Panc1 (cell line): ENCODE measurements around the gene KAZN. TPM values are rescaled to one million over a fixed set of nuclear protein-coding genes. Genes with fewer than 3 reads are reported as not detected.

Experiments used
- ATAC-seq: fragments of 200-7000 bp; cut with Tn5 transposase; 2 replicates; pipeline ENCODE4 v1.9.1; 2020; ENCODE audit warnings: mild to moderate bottlenecking, moderate library complexity
- BruUV-seq: library from RNA; stranded (reverse); fragments of 400-500 nt; replicated peaks from 2 replicates; lab custom pipeline; 2021; lab: Mats Ljungman, UMichigan
- CTCF ChIA-PET: fragments of 300-600 bp; sonication (Branson Sonifier 250); formaldehyde crosslinking; loops from one replicate; lab custom pipeline; 2022; ENCODE audit warnings: antibody characterized with exemption; lab: Charles Lee
- POLR2A ChIA-PET: fragments of 300-600 bp; sonication (Branson Sonifier 250); formaldehyde crosslinking; loops from one replicate; lab custom pipeline; 2022; ENCODE audit warnings: antibody characterized with exemption; lab: Charles Lee
- DNase-seq: peaks from one replicate; pipeline ENCODE4 v3.0.0-alpha.2; 2010; ENCODE audit warnings: low read depth, low spot score
- H3K27ac ChIP-seq: 2 replicates; pipeline ENCODE4 v1.5.1; 2011; ENCODE audit warnings: mild to moderate bottlenecking, low read length, inconsistent platforms
- H3K27me3 ChIP-seq: fragments of 200-500 bp; sonication (Bioruptor generic); 2 replicates; pipeline ENCODE4 v1.6.0; 2014; ENCODE audit warnings: low read length, inconsistent platforms; ENCODE audit not compliant: control insufficient read depth, insufficient read depth
- H3K36me3 ChIP-seq: fragments of 200-500 bp; sonication (Bioruptor generic); 2 replicates; pipeline ENCODE4 v1.5.1; 2014; ENCODE audit warnings: inconsistent platforms, mild to moderate bottlenecking, low read length, moderate library complexity; ENCODE audit not compliant: control insufficient read depth, insufficient read depth
- H3K4me1 ChIP-seq: 2 replicates; pipeline ENCODE4 v1.5.1; 2011; ENCODE audit warnings: inconsistent platforms, mild to moderate bottlenecking, low read length, moderate library complexity; ENCODE audit not compliant: control insufficient read depth, insufficient read depth
- H3K4me3 ChIP-seq, 2 experiments: 2 replicates each; pipeline ENCODE4 v1.5.1; 2011 to 2012; ENCODE audit warnings: low read depth in 2 of 2, low read length in 2 of 2, mild to moderate bottlenecking in 2 of 2, inconsistent platforms in 1 of 2, moderate library complexity in 1 of 2
- H3K9me3 ChIP-seq: fragments of 200-500 bp; sonication (Bioruptor generic); 2 replicates; pipeline ENCODE4 v1.5.1; 2014; ENCODE audit warnings: low read depth, mild to moderate bottlenecking, inconsistent platforms, low read length, moderate library complexity; ENCODE audit not compliant: control insufficient read depth, insufficient read depth
- POLR2AphosphoS5 ChIP-seq: IDR thresholded peaks from 2 replicates; pipeline ENCODE4 v1.6.1; 2012; ENCODE audit warnings: mild to moderate bottlenecking, low read depth, low read length, moderate library complexity
- SIN3A ChIP-seq: IDR thresholded peaks from 2 replicates; pipeline ENCODE4 v1.6.1; 2012; ENCODE audit warnings: low read depth, mild to moderate bottlenecking, low read length, moderate library complexity, borderline replicate concordance; ENCODE audit not compliant: insufficient read depth
- TCF7L2 ChIP-seq: IDR thresholded peaks from 2 replicates; pipeline ENCODE4 v1.6.1; 2011; ENCODE audit warnings: mild to moderate bottlenecking, low read depth, low read length, inconsistent platforms
- in situ Hi-C: cut with HindIII; loops from 2 replicates; pipeline ENCODE4 v1.10.0; 2016; ENCODE audit warnings: low sequenced_read_pairs, low pct_unique_long_range_greater_than_20kb
- intact Hi-C: fragments of 100-400 bp; cut with micrococcal nuclease; formaldehyde crosslinking; loops from one replicate; pipeline ENCODE4 v1.10.0; 2022; ENCODE audit not compliant: unreplicated experiment
- total RNA-seq: library from RNA; stranded (reverse); gene quantifications from one replicate; pipeline ENCODE4 v1.2.1, GENCODE V29; 2021; ENCODE audit not compliant: unreplicated experiment
- TF ChIP-seq, protein P1 (sequence below), 2 experiments: IDR thresholded peaks; 2 replicates each; pipeline ENCODE4 v1.6.1; 2011 to 2012; ENCODE audit warnings: low read depth in 2 of 2, control low read depth in 1 of 2, low read length in 1 of 2, mild to moderate bottlenecking in 1 of 2, moderate library complexity in 1 of 2; ENCODE audit not compliant: insufficient read depth in 1 of 2
- TF ChIP-seq, protein P2 (sequence below): fragments of 450-650 bp; IDR thresholded peaks from 2 replicates; pipeline ENCODE4 v1.5.1; 2017; ENCODE audit warnings: mild to moderate bottlenecking

KAZN gene
- total RNA-seq, 1 experiment from 2014 or later: 6.6 TPM

DNA sequence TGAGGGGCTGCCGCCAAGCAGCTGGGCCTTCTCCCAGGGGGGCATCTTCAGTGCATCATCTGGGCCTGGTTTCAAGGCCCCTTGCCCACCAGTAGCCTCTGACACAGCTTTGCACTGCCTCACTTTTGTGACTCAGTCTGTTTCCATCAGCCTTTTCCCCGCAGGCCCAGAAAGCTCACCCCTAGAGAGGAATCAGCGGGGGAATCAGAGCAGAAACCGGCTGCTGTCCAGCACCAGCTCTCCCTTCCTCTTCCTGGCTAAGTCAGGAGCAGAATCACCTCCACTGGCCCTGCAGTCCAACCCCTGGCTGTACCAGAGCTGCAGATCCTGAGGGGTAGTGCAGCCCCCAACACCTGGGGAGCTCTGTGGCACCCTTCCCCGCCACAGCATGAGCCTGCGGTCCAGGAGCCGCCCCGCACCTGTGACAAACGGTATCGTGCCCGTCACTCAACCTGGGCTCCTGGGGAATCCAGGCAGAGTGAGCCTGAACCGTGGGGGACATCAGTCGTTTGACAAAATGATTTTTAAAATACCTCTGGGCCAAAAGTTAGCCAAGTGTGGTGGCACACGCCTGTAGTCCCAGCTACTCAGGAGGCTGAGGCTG lies 471.8 kb downstream of the KAZN start:
- CTCF ChIA-PET: interaction anchor here (0.6 kb wide), 1 partner anchor 330 kb away, joined by 6 read pairs; no protein-coding TSS in a partner anchor

DNA sequence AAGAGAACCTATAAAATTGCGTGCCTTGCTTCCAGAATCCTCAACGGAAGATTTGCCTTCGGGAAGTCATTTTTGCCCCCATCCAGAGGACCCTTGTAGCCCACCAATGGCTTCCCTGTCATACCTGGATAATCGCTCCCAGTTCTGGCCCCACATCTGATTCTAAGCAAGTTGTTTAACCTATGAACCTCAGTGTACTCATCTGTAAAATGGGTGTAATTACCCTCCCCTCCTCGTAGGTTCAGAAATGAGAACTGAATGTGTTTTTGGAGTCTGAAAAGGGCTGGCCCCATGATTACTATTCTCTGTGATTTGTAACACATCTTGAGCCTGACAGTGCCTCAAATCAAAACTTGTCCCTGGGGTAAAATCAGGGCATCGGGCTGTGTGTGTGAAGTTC lies 473.5 kb downstream of the KAZN start:
- intact Hi-C loops (no loop called here), in situ Hi-C loops (no loop called here)
- no peak overlapping the region for H3K4me3 ChIP-seq
- ChIA-PET CTCF (no interaction called here), POLR2A (no interaction called here)
- H3K27me3 ChIP-seq: no peaks in the 10 kb centered on the region
- ATAC-seq (no peak), DNase-seq (no peak)
- H3K36me3 ChIP-seq: no peaks in the 10 kb centered on the region
- TF ChIP-seq SIN3A (no peak), TCF7L2 (no peak), POLR2AphosphoS5 (no peak)
- TF ChIP-seq, protein P1, sequence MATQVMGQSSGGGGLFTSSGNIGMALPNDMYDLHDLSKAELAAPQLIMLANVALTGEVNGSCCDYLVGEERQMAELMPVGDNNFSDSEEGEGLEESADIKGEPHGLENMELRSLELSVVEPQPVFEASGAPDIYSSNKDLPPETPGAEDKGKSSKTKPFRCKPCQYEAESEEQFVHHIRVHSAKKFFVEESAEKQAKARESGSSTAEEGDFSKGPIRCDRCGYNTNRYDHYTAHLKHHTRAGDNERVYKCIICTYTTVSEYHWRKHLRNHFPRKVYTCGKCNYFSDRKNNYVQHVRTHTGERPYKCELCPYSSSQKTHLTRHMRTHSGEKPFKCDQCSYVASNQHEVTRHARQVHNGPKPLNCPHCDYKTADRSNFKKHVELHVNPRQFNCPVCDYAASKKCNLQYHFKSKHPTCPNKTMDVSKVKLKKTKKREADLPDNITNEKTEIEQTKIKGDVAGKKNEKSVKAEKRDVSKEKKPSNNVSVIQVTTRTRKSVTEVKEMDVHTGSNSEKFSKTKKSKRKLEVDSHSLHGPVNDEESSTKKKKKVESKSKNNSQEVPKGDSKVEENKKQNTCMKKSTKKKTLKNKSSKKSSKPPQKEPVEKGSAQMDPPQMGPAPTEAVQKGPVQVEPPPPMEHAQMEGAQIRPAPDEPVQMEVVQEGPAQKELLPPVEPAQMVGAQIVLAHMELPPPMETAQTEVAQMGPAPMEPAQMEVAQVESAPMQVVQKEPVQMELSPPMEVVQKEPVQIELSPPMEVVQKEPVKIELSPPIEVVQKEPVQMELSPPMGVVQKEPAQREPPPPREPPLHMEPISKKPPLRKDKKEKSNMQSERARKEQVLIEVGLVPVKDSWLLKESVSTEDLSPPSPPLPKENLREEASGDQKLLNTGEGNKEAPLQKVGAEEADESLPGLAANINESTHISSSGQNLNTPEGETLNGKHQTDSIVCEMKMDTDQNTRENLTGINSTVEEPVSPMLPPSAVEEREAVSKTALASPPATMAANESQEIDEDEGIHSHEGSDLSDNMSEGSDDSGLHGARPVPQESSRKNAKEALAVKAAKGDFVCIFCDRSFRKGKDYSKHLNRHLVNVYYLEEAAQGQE (IDR thresholded peaks at IDR 0.05; ENCODE audit: insufficient read depth in 1 of 2, low read depth in 2 of 2, low read length in 1 of 2): no peak
- TF ChIP-seq, protein P2, sequence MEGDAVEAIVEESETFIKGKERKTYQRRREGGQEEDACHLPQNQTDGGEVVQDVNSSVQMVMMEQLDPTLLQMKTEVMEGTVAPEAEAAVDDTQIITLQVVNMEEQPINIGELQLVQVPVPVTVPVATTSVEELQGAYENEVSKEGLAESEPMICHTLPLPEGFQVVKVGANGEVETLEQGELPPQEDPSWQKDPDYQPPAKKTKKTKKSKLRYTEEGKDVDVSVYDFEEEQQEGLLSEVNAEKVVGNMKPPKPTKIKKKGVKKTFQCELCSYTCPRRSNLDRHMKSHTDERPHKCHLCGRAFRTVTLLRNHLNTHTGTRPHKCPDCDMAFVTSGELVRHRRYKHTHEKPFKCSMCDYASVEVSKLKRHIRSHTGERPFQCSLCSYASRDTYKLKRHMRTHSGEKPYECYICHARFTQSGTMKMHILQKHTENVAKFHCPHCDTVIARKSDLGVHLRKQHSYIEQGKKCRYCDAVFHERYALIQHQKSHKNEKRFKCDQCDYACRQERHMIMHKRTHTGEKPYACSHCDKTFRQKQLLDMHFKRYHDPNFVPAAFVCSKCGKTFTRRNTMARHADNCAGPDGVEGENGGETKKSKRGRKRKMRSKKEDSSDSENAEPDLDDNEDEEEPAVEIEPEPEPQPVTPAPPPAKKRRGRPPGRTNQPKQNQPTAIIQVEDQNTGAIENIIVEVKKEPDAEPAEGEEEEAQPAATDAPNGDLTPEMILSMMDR: no peak
- BruUV-seq: no TSS peak
- H3K4me1 ChIP-seq: no peaks in the 10 kb centered on the region
- H3K27ac ChIP-seq: no peak overlapping the region
- no peaks in the 10 kb centered on the region for H3K9me3 ChIP-seq

More for the DNA sequence above, 471.8 kb downstream of the KAZN start:
- Histone ChIP-seq H3K9me3 (no peaks in the 10 kb centered on the region), H3K36me3 (no peaks in the 10 kb centered on the region), H3K27ac (no peak overlapping the region), H3K4me1 (no peaks in the 10 kb centered on the region), H3K27me3 (no peaks in the 10 kb centered on the region), H3K4me3 (no peak overlapping the region)
- in situ Hi-C loops (no loop called here), intact Hi-C loops (no loop called here)
- POLR2A ChIA-PET: no interaction called here
- no TSS peak for BruUV-seq
- no peak for ATAC-seq
- TF ChIP-seq, protein P1 (IDR thresholded peaks at IDR 0.05; ENCODE audit: insufficient read depth in 1 of 2, low read depth in 2 of 2, low read length in 1 of 2): peak in 1 of 2 experiments; percentile 59; a peak in 2 of 4 replicates
- TF ChIP-seq, protein P2: no peak
- DNase-seq: no peak
